ENCODE measurements around the gene CRHR2.
A peak's percentile ranks its signal among the peaks of the same experiment; 100 is the strongest.

Gene CRHR2

GRCh38 chr7:30714129-30714528, 31.9 kb upstream of the CRHR2 start:
- H3K4me1 Mint-ChIP-seq (ENCODE audit: low read depth) = no peaks in the 10 kb centered on the region

DNA sequence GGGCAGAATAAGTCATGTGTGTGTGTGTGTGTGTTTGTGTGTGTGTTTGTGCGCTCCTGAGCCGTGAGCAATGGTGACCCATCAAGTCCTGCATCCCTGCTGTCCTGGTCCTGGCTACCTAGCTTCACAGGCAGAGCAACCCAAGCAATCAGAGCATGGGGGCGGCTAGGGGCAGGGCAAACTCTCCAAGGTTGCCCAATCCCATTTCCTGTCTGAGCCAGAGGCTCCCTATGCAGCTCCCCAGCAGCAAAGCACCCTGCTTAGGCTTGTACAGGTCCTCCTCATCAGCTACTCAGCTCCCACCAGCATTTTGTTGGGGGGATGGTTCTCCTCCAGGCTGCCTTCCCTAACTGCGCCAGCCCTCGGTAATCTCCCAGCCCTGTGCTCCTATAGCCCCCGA, 31.1 kb upstream of the CRHR2 start:
- no peak overlapping the region for H3K27ac Mint-ChIP-seq
- no peak overlapping the region for H3K4me3 Mint-ChIP-seq
- H3K36me3 Mint-ChIP-seq (ENCODE audit: low read depth) = peaks cover 14% of the 10 kb centered on the region
- peaks cover 5% of the 10 kb centered on the region for H3K27me3 Mint-ChIP-seq (ENCODE audit: low read depth)
- H3K4me1 Mint-ChIP-seq (ENCODE audit: low read depth) = no peaks in the 10 kb centered on the region
- peaks cover 17% of the 10 kb centered on the region for H3K9me3 Mint-ChIP-seq

More at GRCh38 chr7:30714129-30714528, 31.9 kb upstream of the CRHR2 start:
- Mint-ChIP-seq H3K4me3 (no peak overlapping the region), H3K27ac (no peak overlapping the region), H3K36me3 (ENCODE audit: low read depth) (peaks cover 19% of the 10 kb centered on the region), H3K27me3 (ENCODE audit: low read depth) (peaks cover 5% of the 10 kb centered on the region), H3K9me3 (peaks cover 25% of the 10 kb centered on the region)

- Mint-ChIP-seq H3K36me3 (ENCODE audit: low read depth) (peaks cover 3% of the 10 kb centered on the region), H3K9me3 (peaks cover 3% of the 10 kb centered on the region), H3K4me1 (ENCODE audit: low read depth) (no peaks in the 10 kb centered on the region), H3K27ac (no peak overlapping the region), H3K4me3 (no peak overlapping the region), H3K27me3 (ENCODE audit: low read depth) (peaks cover 5% of the 10 kb centered on the region)
Measured at GRCh38 chr7:30710669-30711068, 28.4 kb upstream of the CRHR2 start.

GRCh38 chr7:30709549-30709948, 27.3 kb upstream of the CRHR2 start:
- Mint-ChIP-seq H3K4me3 (no peak overlapping the region), H3K4me1 (ENCODE audit: low read depth) (no peaks in the 10 kb centered on the region), H3K27me3 (ENCODE audit: low read depth) (peaks cover 5% of the 10 kb centered on the region), H3K27ac (no peak overlapping the region), H3K9me3 (no peaks in the 10 kb centered on the region), H3K36me3 (ENCODE audit: low read depth) (peaks cover 2% of the 10 kb centered on the region)

DNA sequence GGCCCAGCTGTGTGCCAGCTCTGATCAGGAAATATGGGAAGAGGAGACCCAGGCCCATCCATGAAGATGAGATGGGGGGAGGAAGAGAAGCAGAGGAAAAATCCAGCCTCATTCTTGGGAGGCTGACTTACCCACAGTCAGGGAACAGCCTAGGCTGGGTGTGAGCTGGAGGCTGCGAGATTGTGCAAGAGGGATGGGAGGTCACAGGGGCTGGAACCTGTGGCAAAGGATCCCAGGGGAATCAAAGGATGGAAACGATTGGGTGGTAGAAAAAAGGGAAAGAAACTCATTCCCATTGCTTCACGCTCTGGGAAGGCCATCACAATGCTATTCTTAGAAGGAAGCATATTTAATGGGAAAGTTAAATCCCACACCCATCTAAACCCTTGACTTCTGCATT, 26.7 kb upstream of the CRHR2 start:
- Mint-ChIP-seq H3K36me3 (ENCODE audit: low read depth) (no peaks in the 10 kb centered on the region), H3K4me3 (no peak overlapping the region), H3K27ac (no peak overlapping the region), H3K27me3 (ENCODE audit: low read depth) (peaks cover 5% of the 10 kb centered on the region), H3K4me1 (ENCODE audit: low read depth) (no peaks in the 10 kb centered on the region), H3K9me3 (no peaks in the 10 kb centered on the region)

- no peak overlapping the region for H3K4me3 Mint-ChIP-seq
- no peak overlapping the region for H3K27ac Mint-ChIP-seq
- no peaks in the 10 kb centered on the region for H3K36me3 Mint-ChIP-seq (ENCODE audit: low read depth)
- no peaks in the 10 kb centered on the region for H3K4me1 Mint-ChIP-seq (ENCODE audit: low read depth)
- H3K9me3 Mint-ChIP-seq = no peaks in the 10 kb centered on the region
- H3K27me3 Mint-ChIP-seq (ENCODE audit: low read depth) = peaks cover 5% of the 10 kb centered on the region
Measured at GRCh38 chr7:30708412-30708811, 26.2 kb upstream of the CRHR2 start.

DNA sequence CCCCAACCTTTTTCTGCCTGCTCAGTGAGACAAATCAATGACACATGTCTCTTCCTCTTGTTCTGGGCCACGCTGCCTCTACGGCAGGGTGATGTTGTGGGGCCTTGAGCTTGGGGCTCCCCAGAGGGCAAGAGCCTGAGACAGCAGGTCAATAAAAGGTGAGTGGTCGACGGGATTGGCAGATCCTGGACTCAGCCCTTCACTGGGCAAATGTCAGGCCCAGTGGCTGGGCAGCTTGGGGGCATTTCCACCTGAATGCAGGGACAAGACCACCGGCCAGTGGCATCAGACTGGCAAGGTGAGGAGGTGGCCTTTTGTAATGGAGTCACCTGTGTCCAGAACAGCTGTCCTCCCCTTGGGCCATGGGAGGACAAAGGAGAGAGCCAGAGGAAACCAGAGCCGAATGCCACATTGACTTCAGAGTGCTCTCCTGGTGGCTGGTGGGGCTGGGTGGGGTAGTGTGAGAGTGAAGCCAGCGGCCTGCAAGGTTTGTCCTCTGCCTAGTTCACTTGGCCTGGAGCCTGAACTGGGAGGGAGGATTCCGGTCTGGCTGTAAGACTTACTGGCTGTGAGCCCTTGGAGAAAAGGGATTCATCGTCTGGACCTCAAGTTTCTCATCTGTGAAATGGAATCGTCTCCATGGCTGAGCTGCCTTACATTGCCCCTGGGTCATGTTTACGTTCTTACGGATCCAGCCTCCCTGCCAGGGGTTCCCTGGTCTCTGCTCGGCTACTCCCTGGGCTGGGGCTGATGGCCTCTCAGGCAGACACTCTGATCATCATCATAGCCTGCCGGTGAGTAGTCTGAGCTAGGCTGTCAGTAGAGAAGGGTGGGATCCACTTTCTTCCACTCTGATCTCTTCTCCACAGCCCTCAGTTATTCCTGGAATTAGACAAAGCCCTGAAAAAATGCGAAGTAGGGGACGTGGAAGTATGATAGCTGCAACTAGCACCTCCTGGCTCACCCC, 25.4 kb upstream of the CRHR2 start:
- Mint-ChIP-seq H3K27ac (no peak overlapping the region), H3K4me3 (no peak overlapping the region), H3K4me1 (ENCODE audit: low read depth) (no peaks in the 10 kb centered on the region), H3K36me3 (ENCODE audit: low read depth) (no peaks in the 10 kb centered on the region), H3K9me3 (no peaks in the 10 kb centered on the region), H3K27me3 (ENCODE audit: low read depth) (peaks cover 10% of the 10 kb centered on the region)

- Mint-ChIP-seq H3K9me3 (no peaks in the 10 kb centered on the region), H3K36me3 (ENCODE audit: low read depth) (no peaks in the 10 kb centered on the region), H3K27me3 (ENCODE audit: low read depth) (peaks cover 11% of the 10 kb centered on the region), H3K27ac (no peak overlapping the region), H3K4me3 (no peak overlapping the region), H3K4me1 (ENCODE audit: low read depth) (peaks cover 4% of the 10 kb centered on the region)
Measured at GRCh38 chr7:30706908-30707307, 24.7 kb upstream of the CRHR2 start.

DNA sequence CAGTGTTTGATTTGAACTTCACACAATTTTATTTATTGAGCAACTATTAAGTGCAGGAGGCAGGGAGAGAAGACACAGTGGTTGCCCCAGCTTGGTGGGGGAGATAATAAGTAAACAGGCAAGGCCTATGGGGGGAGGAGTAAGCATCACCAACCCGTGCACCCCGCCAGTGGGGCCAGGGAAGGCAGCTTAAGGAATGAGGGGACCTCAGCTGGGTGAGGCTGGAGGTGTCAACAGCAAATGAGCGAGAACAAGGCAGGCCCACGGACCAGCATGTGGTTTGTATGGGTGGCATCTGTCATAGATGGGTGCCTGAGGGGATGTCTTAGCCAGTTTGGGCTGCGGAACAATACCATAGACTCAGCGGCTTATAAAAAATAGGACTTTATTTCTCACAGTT, 24.1 kb upstream of the CRHR2 start:
- peaks cover 11% of the 10 kb centered on the region for H3K27me3 Mint-ChIP-seq (ENCODE audit: low read depth)
- no peak overlapping the region for H3K27ac Mint-ChIP-seq
- H3K9me3 Mint-ChIP-seq = no peaks in the 10 kb centered on the region
- no peaks in the 10 kb centered on the region for H3K36me3 Mint-ChIP-seq (ENCODE audit: low read depth)
- H3K4me3 Mint-ChIP-seq = no peak overlapping the region
- peaks cover 4% of the 10 kb centered on the region for H3K4me1 Mint-ChIP-seq (ENCODE audit: low read depth)

DNA sequence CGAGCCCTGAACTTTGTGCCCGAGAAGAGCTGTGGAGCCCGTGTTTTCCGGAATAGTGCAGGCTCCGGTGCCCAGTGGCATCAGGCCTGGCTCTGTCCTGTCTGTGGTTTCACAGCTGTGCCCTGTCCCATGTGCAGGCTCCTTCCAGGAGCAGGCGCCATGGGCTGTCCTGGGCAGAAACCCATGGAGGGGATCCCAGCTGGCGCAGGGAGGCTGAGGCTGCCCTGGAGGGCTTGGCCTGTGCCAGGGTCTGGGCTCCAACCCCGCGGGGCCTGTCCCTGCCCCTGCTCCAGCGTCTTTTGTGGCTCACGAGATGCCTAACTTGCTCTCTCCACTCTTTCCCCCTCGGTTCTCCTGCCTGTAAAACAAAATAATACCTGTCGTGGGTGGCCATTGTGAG, 23.3 kb upstream of the CRHR2 start:
- Mint-ChIP-seq H3K36me3 (ENCODE audit: low read depth) (no peaks in the 10 kb centered on the region), H3K9me3 (no peaks in the 10 kb centered on the region), H3K4me1 (ENCODE audit: low read depth) (peaks cover 4% of the 10 kb centered on the region), H3K4me3 (no peak overlapping the region), H3K27me3 (ENCODE audit: low read depth) (peaks cover 11% of the 10 kb centered on the region), H3K27ac (no peak overlapping the region)

GRCh38 chr7:30705008-30705407, 22.8 kb upstream of the CRHR2 start:
- no peaks in the 10 kb centered on the region for H3K9me3 Mint-ChIP-seq

GRCh38 chr7:30703756-30704155, 21.5 kb upstream of the CRHR2 start:
- H3K27ac Mint-ChIP-seq = no peak overlapping the region
- no peak overlapping the region for H3K4me3 Mint-ChIP-seq
- H3K27me3 Mint-ChIP-seq (ENCODE audit: low read depth) = peaks cover 6% of the 10 kb centered on the region
- H3K36me3 Mint-ChIP-seq (ENCODE audit: low read depth) = no peaks in the 10 kb centered on the region
- H3K4me1 Mint-ChIP-seq (ENCODE audit: low read depth) = peaks cover 13% of the 10 kb centered on the region
- no peaks in the 10 kb centered on the region for H3K9me3 Mint-ChIP-seq

More at GRCh38 chr7:30705008-30705407, 22.8 kb upstream of the CRHR2 start:
- Mint-ChIP-seq H3K27me3 (ENCODE audit: low read depth) (peaks cover 7% of the 10 kb centered on the region), H3K36me3 (ENCODE audit: low read depth) (no peaks in the 10 kb centered on the region), H3K4me3 (no peak overlapping the region), H3K4me1 (ENCODE audit: low read depth) (peaks cover 8% of the 10 kb centered on the region), H3K27ac (no peak overlapping the region)

GRCh38 chr7:30702200-30702599, 19.9 kb upstream of the CRHR2 start:
- no peak overlapping the region for H3K4me3 Mint-ChIP-seq
- no peaks in the 10 kb centered on the region for H3K9me3 Mint-ChIP-seq
- H3K36me3 Mint-ChIP-seq (ENCODE audit: low read depth) = no peaks in the 10 kb centered on the region
- H3K27me3 Mint-ChIP-seq (ENCODE audit: low read depth) = peaks cover 6% of the 10 kb centered on the region
- H3K27ac Mint-ChIP-seq = no peak overlapping the region
- peaks cover 25% of the 10 kb centered on the region for H3K4me1 Mint-ChIP-seq (ENCODE audit: low read depth)

DNA sequence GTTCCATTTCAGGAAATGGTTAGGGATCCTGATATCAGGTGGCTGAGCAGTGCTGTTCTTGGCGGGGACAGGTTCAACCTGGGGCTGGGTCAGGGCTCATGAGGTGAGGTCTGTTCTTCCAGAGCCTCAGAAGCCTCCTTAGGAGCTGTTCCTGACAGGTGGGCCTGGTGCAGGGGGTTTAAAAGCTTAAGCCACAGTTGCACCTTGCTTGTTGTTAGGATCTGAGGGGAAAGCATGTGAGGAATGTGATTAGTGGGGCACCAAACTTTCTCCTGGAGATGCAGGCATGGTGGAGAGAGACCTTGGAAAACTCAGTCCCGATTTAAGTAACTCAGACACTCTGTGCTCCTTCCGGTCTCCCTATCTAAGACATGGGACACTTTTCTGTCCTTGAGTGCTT, 18.7 kb upstream of the CRHR2 start:
- Mint-ChIP-seq H3K27ac (no peak overlapping the region), H3K4me3 (no peak overlapping the region), H3K36me3 (ENCODE audit: low read depth) (no peaks in the 10 kb centered on the region), H3K4me1 (ENCODE audit: low read depth) (peaks cover 28% of the 10 kb centered on the region), H3K27me3 (ENCODE audit: low read depth) (peaks cover 6% of the 10 kb centered on the region), H3K9me3 (no peaks in the 10 kb centered on the region)

- H3K27me3 Mint-ChIP-seq (ENCODE audit: low read depth) = peaks cover 6% of the 10 kb centered on the region
- no peaks in the 10 kb centered on the region for H3K9me3 Mint-ChIP-seq
- no peaks in the 10 kb centered on the region for H3K36me3 Mint-ChIP-seq (ENCODE audit: low read depth)
- H3K4me3 Mint-ChIP-seq = no peak overlapping the region
- H3K27ac Mint-ChIP-seq = peak overlapping the region; percentile 57
- peaks cover 28% of the 10 kb centered on the region for H3K4me1 Mint-ChIP-seq (ENCODE audit: low read depth)
Measured at GRCh38 chr7:30699706-30700495, 17.6 kb upstream of the CRHR2 start.
